Activated naive CD4-positive, alpha-beta T cell treated with anti-CD3 and anti-CD28 coated beads, Interleukin-2, amount 50 U/mL, for 24 hours (primary cell): ENCODE data around the gene GALNT6.

ENCODE experiments used
- H3K27ac Mint-ChIP-seq: one replicate; pipeline ENCODE4 v1.8.0; 2021; ENCODE audit warnings: mild to moderate bottlenecking, mixed read lengths
- H3K27me3 Mint-ChIP-seq: one replicate; pipeline ENCODE4 v1.8.0; 2021; ENCODE audit warnings: mixed read lengths
- H3K36me3 Mint-ChIP-seq: one replicate; pipeline ENCODE4 v1.8.0; 2021; ENCODE audit warnings: mixed read lengths
- H3K4me1 Mint-ChIP-seq: one replicate; pipeline ENCODE4 v1.8.0; 2021; ENCODE audit warnings: mixed read lengths
- H3K4me3 Mint-ChIP-seq: one replicate; pipeline ENCODE4 v1.8.0; 2021; ENCODE audit warnings: mild to moderate bottlenecking, mixed read lengths
- H3K9me3 Mint-ChIP-seq: one replicate; pipeline ENCODE4 v1.8.0; 2021; ENCODE audit warnings: mixed read lengths

GALNT6 gene

GRCh38 chr12:51311389-51311788 is 79.8 kb downstream of the GALNT6 start:
- no peaks in the 10 kb centered on the region for H3K9me3 Mint-ChIP-seq
- H3K36me3 Mint-ChIP-seq, result peaks cover 18% of the 10 kb centered on the region
- no peak overlapping the region for H3K4me3 Mint-ChIP-seq
- peaks cover 74% of the 10 kb centered on the region for H3K4me1 Mint-ChIP-seq
- H3K27me3 Mint-ChIP-seq, result no peaks in the 10 kb centered on the region
- no peak overlapping the region for H3K27ac Mint-ChIP-seq

DNA sequence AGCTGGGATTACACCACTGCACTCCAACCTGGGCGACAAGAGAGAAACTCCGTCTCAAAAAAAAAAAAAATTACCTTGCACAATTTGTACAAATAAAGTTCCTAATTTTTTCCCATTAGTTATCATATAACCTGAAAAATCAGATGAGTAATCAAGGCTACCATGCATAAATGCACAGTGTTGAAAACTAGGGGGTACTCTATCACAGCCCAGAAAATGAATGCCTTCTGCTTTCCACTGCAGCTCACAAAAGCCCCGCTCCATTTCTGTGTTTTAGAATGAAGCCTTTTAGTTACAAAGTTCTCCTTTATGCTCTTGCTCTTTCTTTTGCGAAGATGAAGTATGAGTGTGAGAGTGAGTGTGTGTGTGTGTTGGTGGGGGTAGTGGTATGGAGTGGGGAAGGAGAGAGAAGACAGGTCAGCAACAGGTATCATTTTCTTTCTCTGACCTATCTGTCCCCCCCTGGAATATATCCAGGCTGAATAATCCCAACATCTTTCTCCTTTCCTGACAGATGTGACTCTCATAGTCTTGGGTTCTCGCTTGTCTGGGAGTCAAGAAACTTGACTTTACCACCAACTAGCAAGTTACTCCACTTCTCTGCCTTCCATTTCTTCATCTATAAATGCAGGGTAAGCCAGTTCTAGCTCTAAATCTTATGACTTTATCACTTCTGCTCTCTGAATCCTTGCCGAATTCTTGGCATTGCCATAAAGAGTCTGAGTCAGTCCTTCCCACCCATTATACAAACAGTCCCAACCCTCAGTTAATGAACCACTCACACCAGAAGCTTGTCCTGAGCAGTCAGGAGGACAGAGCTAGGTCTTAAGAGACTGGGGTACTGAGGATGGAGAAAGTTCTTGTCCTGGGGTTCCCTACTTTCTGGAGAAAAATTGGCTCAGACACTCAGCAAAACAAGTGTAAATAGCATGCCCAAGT is 83.3 kb downstream of the GALNT6 start:
- H3K27ac Mint-ChIP-seq, result peak overlapping the region; percentile 90
- no peak overlapping the region for H3K4me3 Mint-ChIP-seq
- peaks cover 15% of the 10 kb centered on the region for H3K36me3 Mint-ChIP-seq
- H3K4me1 Mint-ChIP-seq, result peaks cover 74% of the 10 kb centered on the region
- no peaks in the 10 kb centered on the region for H3K9me3 Mint-ChIP-seq
- no peaks in the 10 kb centered on the region for H3K27me3 Mint-ChIP-seq

DNA sequence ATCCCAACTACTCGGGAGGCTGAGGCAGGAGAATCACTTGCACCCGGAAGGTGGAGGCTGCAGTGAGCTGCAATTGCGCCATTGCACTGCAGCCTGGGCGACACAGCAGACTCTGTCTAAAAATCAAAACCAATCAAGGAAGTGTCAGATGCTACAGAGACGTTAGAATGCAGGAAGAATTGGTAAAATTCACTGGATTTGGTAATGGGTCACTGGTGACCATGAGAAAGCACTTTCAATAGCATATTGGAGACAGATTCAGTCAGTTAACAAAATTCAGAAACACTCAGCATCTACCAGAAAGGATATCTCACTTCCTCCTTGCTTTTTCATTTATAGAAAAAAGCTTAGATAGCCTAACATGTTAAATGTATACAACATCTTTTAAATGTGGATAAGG is 84.7 kb downstream of the GALNT6 start:
- Mint-ChIP-seq H3K36me3 (peaks cover 13% of the 10 kb centered on the region), H3K27ac (peak overlapping the region; percentile 35), H3K9me3 (no peaks in the 10 kb centered on the region), H3K4me1 (peaks cover 74% of the 10 kb centered on the region), H3K4me3 (no peak overlapping the region), H3K27me3 (no peaks in the 10 kb centered on the region)
